BJ (cell line): Measurements from ENCODE around the gene OXER1. TPM values are rescaled to one million over a fixed set of nuclear protein-coding genes. Genes with fewer than 3 reads are reported as not detected.

Experiments
- CTCF ChIA-PET: fragments of 350-600 bp; formaldehyde crosslinking; extraction: SDS; loops from one replicate; lab custom pipeline; 2021; ENCODE audit warnings: antibody characterized with exemption, inconsistent platforms; lab: Yijun Ruan, JAX
- POLR2A ChIA-PET: fragments of 300-600 bp; sonication (Branson Sonifier 250); formaldehyde crosslinking; extraction: SDS; loops from one replicate; lab custom pipeline; 2021; ENCODE audit warnings: antibody characterized with exemption; lab: Charles Lee
- DNase-seq: peaks from one replicate; pipeline ENCODE4 v3.0.0-alpha.2; 2011; ENCODE audit warnings: low read depth
- H3K27me3 ChIP-seq: 2 replicates; pipeline ENCODE4 v1.6.0; 2011; ENCODE audit warnings: low read length; ENCODE audit not compliant: control insufficient read depth, insufficient read depth
- H3K36me3 ChIP-seq: 2 replicates; pipeline ENCODE4 v1.5.1; 2011; ENCODE audit warnings: low read length; ENCODE audit not compliant: control insufficient read depth, insufficient read depth
- H3K4me3 ChIP-seq: 2 replicates; pipeline ENCODE4 v1.5.1; 2011; ENCODE audit warnings: low read depth, mild to moderate bottlenecking, control low read depth, low read length
- CTCF ChIP-seq: IDR thresholded peaks from 2 replicates; pipeline ENCODE4 v1.5.1; 2011; ENCODE audit warnings: low read depth, mild to moderate bottlenecking, control low read depth, inconsistent platforms, low read length, moderate library complexity; ENCODE audit not compliant: insufficient read depth
- polyA plus RNA-seq: library from polyadenylated mRNA; depleted of rRNA; stranded (reverse); fragments of >200 nt; gene quantifications from 2 replicates; pipeline ENCODE4 v1.2.3, GENCODE V29; 2011

Gene OXER1
- polyA plus RNA-seq, 1 experiment, result not detected

GRCh38 chr2:42754776-42755140 lies 9.2 kb downstream of the OXER1 start:
- no peak for TF ChIP-seq CTCF
- DNase-seq, result no peak
- Histone ChIP-seq H3K4me3 (no peak overlapping the region), H3K27me3 (no peaks in the 10 kb centered on the region), H3K36me3 (no peaks in the 10 kb centered on the region)
- ChIA-PET POLR2A (interaction anchor here (0.5 kb wide), 1 partner anchor 32 kb away, joined by 3 read pairs; no protein-coding TSS in a partner anchor), CTCF (interaction anchor here (0.8 kb wide), 1 partner anchor 23 kb away, joined by 3 read pairs; no protein-coding TSS in a partner anchor)

- no peak for TF ChIP-seq CTCF
- no peak for DNase-seq
- Histone ChIP-seq H3K36me3 (no peaks in the 10 kb centered on the region), H3K4me3 (no peak overlapping the region), H3K27me3 (no peaks in the 10 kb centered on the region)
- ChIA-PET POLR2A (no interaction called here), CTCF (interaction anchor here (0.8 to 1.4 kb wide), 2 partner anchors 19 to 23 kb away, joined by 3 read pairs; no protein-coding TSS in a partner anchor)
Measured at GRCh38 chr2:42754021-42754775, 9.7 kb downstream of the OXER1 start.

GRCh38 chr2:42752816-42753813 lies 10.8 kb downstream of the OXER1 start:
- ChIA-PET CTCF (interaction anchor here (1.4 kb wide), 1 partner anchor 20 kb away, joined by 3 read pairs; no protein-coding TSS in a partner anchor), POLR2A (no interaction called here)
- Histone ChIP-seq H3K36me3 (no peaks in the 10 kb centered on the region), H3K4me3 (no peak overlapping the region), H3K27me3 (no peaks in the 10 kb centered on the region)
- DNase-seq, result no peak
- no peak for TF ChIP-seq CTCF

- Histone ChIP-seq H3K27me3 (no peaks in the 10 kb centered on the region), H3K36me3 (no peaks in the 10 kb centered on the region), H3K4me3 (no peak overlapping the region)
- CTCF ChIA-PET, result interaction anchor here (1.4 kb wide), 1 partner anchor 15 kb away, joined by 7 read pairs; no protein-coding TSS in a partner anchor
- POLR2A ChIA-PET, result no interaction called here
- DNase-seq, result no peak
- TF ChIP-seq CTCF, result no peak
Measured at GRCh38 chr2:42752314-42752713, 11.6 kb downstream of the OXER1 start.

- no peak for DNase-seq
- TF ChIP-seq CTCF, result no peak
- H3K4me3 ChIP-seq, result no peak overlapping the region
- CTCF ChIA-PET, result no interaction called here
- no peaks in the 10 kb centered on the region for H3K27me3 ChIP-seq
- POLR2A ChIA-PET, result no interaction called here
- H3K36me3 ChIP-seq, result no peaks in the 10 kb centered on the region
Measured at GRCh38 chr2:42748840-42749239, 15.1 kb downstream of the OXER1 start.
